ENCODE data around the gene C17orf67. TPM values are rescaled to one million over a fixed set of nuclear protein-coding genes. Genes with fewer than 3 reads are reported as not detected.

Gene C17orf67
- total RNA-seq, 4 donors from 2014 or later, result 1.4 to 27.4 (median 9.4) TPM; not detected in 1

- H3K4me1 ChIP-seq, result no peaks in the 10 kb centered on the region
- H3K36me3 ChIP-seq, result no peaks in the 10 kb centered on the region
- H3K4me3 ChIP-seq, result no peak overlapping the region
- DNase-seq, result no peak
- no peaks in the 10 kb centered on the region for H3K9me3 ChIP-seq
- no peaks in the 10 kb centered on the region for H3K27me3 ChIP-seq
- intact Hi-C loops (cut with DNase I; ENCODE audit: low total_unique reads), result no loop called here
- H3K27ac ChIP-seq, result peak overlapping the region in 1 of 2 donors; percentile 10
- TF ChIP-seq POLR2A (IDR thresholded peaks at IDR 0.05), result no peak
Measured at GRCh38 chr17:56823848-56824247, 9.9 kb downstream of the C17orf67 start.

DNA sequence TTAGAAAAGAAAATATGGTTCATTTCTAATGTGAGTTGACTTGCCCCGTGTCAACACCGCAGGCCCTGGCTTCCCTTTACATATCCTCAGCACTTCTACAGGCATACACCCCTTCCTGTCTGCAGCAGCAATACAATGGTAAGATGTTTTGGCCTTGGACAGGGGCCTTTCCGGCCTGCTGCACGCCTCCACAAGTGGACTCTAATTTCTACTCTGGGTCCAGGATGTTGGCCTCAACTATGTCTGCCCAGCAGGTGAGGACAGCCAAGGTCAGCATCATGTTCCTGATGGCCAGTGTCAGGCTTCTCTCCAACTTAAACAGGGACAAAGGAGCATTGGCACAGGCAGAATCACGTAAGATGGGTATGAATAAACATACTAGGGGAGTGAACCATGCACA lies 11.0 kb downstream of the C17orf67 start:
- H3K4me1 ChIP-seq, result no peaks in the 10 kb centered on the region
- H3K36me3 ChIP-seq, result no peaks in the 10 kb centered on the region
- no peaks in the 10 kb centered on the region for H3K9me3 ChIP-seq
- H3K4me3 ChIP-seq, result no peak overlapping the region
- H3K27me3 ChIP-seq, result no peaks in the 10 kb centered on the region
- no peak for TF ChIP-seq POLR2A (IDR thresholded peaks at IDR 0.05)
- TF ChIP-seq, protein P1, sequence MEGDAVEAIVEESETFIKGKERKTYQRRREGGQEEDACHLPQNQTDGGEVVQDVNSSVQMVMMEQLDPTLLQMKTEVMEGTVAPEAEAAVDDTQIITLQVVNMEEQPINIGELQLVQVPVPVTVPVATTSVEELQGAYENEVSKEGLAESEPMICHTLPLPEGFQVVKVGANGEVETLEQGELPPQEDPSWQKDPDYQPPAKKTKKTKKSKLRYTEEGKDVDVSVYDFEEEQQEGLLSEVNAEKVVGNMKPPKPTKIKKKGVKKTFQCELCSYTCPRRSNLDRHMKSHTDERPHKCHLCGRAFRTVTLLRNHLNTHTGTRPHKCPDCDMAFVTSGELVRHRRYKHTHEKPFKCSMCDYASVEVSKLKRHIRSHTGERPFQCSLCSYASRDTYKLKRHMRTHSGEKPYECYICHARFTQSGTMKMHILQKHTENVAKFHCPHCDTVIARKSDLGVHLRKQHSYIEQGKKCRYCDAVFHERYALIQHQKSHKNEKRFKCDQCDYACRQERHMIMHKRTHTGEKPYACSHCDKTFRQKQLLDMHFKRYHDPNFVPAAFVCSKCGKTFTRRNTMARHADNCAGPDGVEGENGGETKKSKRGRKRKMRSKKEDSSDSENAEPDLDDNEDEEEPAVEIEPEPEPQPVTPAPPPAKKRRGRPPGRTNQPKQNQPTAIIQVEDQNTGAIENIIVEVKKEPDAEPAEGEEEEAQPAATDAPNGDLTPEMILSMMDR (IDR thresholded peaks at IDR 0.05), result no peak
- peak overlapping the region in 1 of 2 donors; percentile 10 for H3K27ac ChIP-seq
- DNase-seq, result peak in 1 of 2 donors; percentile 29
- intact Hi-C loops (cut with DNase I; ENCODE audit: low total_unique reads), result no loop called here

DNA sequence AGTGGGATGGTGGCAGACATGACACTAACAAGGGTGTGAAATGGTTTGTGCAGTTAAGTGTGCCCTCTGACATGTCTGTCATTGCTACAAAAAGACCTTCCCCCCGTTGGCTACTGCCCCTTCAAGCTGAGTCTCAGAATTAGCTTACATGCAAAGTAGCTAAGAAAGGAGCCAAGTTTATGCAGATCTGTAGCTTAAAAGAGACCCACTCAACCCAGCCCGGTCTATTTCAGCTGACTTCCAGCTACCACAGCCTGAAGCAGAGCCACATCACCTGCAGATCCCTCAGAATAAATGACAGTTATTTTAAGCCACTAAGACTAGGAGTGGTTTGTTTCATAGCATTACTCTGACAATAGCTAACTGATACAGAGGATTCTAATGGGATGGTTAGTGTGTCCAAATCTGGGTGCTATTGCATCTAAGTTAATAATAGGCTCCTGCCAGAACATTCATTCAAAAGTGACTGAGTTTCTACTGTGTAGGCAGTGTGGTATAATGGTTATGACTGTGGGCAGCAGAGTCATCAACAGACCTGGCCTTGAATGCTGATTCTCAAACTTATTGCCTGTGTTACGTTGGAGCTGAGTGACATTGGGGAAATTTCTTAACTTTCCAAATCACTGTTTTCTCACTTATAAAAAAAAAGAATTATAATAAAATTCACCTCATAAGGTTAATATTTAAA lies 11.7 kb downstream of the C17orf67 start:
- intact Hi-C loops (cut with DNase I; ENCODE audit: low total_unique reads), result no loop called here
- TF ChIP-seq POLR2A (IDR thresholded peaks at IDR 0.05), result no peak
- TF ChIP-seq, protein P1 (IDR thresholded peaks at IDR 0.05), result no peak
- H3K9me3 ChIP-seq, result no peaks in the 10 kb centered on the region

GRCh38 chr17:56820207-56820606 lies 13.5 kb downstream of the C17orf67 start:
- no peak for TF ChIP-seq POLR2A (IDR thresholded peaks at IDR 0.05)
- TF ChIP-seq, protein P1 (IDR thresholded peaks at IDR 0.05), result no peak
- H3K9me3 ChIP-seq, result no peaks in the 10 kb centered on the region
- no peak for DNase-seq
- H3K27me3 ChIP-seq, result no peaks in the 10 kb centered on the region
- no peak overlapping the region for H3K4me3 ChIP-seq
- no peak overlapping the region for H3K27ac ChIP-seq
- H3K36me3 ChIP-seq, result no peaks in the 10 kb centered on the region
- H3K4me1 ChIP-seq, result no peaks in the 10 kb centered on the region
- intact Hi-C loops (cut with DNase I; ENCODE audit: low total_unique reads), result no loop called here

More for the DNA sequence above, 11.7 kb downstream of the C17orf67 start:
- Histone ChIP-seq H3K27me3 (no peaks in the 10 kb centered on the region), H3K4me1 (no peaks in the 10 kb centered on the region), H3K36me3 (no peaks in the 10 kb centered on the region), H3K4me3 (no peak overlapping the region), H3K27ac (peak overlapping the region in 1 of 2 donors; percentile 31)
- no peak for DNase-seq

- no peak for TF ChIP-seq POLR2A (IDR thresholded peaks at IDR 0.05)
- TF ChIP-seq, protein P1 (IDR thresholded peaks at IDR 0.05), result peak; percentile 75 to 88 (median 80)
- Histone ChIP-seq H3K4me1 (no peaks in the 10 kb centered on the region), H3K27me3 (no peaks in the 10 kb centered on the region), H3K4me3 (no peak overlapping the region), H3K27ac (no peak overlapping the region), H3K36me3 (no peaks in the 10 kb centered on the region), H3K9me3 (no peaks in the 10 kb centered on the region)
- intact Hi-C loops (cut with DNase I; ENCODE audit: low total_unique reads), result no loop called here
- peak; percentile 56 to 74 for DNase-seq
Measured at GRCh38 chr17:56819431-56820145, 14.1 kb downstream of the C17orf67 start.

Measured in uterus (tissue), 4 donors.